ENCODE data around the gene PEAK3.

- TF ChIP-seq CTCF (IDR thresholded peaks at IDR 0.05) (no peak), POLR2A (IDR thresholded peaks at IDR 0.05) (no peak)
Measured at GRCh38 chr19:2296141-2296540, 14.2 kb upstream of the PEAK3 start.

Measured in uterus (tissue), 2 donors.